HepG2 (cell line): ENCODE measurements around the gene GP2. TPM values are rescaled to one million over a fixed set of nuclear protein-coding genes. Genes with fewer than 3 reads are reported as not detected.
A peak's percentile ranks its signal among the peaks of the same experiment; 100 is the strongest.

Experiments used
- ATAC-seq: fragments of 200-7000 bp; cut with Tn5 transposase; 3 replicates; pipeline ENCODE4 v1.9.1; 2020; ENCODE audit warnings: mild to moderate bottlenecking, moderate library complexity
- BruUV-seq: library from RNA; stranded (reverse); fragments of 400-500 nt; replicated peaks from 2 replicates; lab custom pipeline; 2021; lab: Mats Ljungman, UMichigan
- CTCF ChIA-PET: fragments of 300-600 bp; formaldehyde crosslinking; extraction: SDS; loops from one replicate; lab custom pipeline; 2021; ENCODE audit warnings: low total read pairs, inconsistent platforms, low intra/inter-chr PET ratio; lab: Yijun Ruan, JAX
- POLR2A ChIA-PET: fragments of 350-600 bp; sonication (Branson Sonifier 250); formaldehyde crosslinking; loops from one replicate; lab custom pipeline; 2020; ENCODE audit warnings: antibody characterized with exemption, inconsistent platforms; lab: Yijun Ruan, JAX
- DNase-seq: peaks from one replicate; pipeline ENCODE4 v3.0.0-alpha.2; 2015; ENCODE audit warnings: low spot score
- FAIRE-seq: peaks from 3 replicates; lab custom pipeline; 2011; peaks lifted over from hg19 to GRCh38; lab: Jason Lieb, UNC
- H2AFZ ChIP-seq: one replicate; pipeline ENCODE4 v1.6.1; 2011; ENCODE audit warnings: low read length, inconsistent platforms
- H3K27ac ChIP-seq: fragments of 300-600 bp; 3 replicates; pipeline ENCODE4 v1.8.0; 2011; ENCODE audit warnings: mixed run types, mild to moderate bottlenecking, mixed read lengths, low read length, inconsistent platforms; ENCODE audit not compliant: insufficient read depth; ENCODE audit errors: extremely low read length
- H3K27me3 ChIP-seq, 2 experiments: fragments of 200-600 bp in 1 of 2; 2 replicates in 1 of 2; 3 replicates in 1 of 2; pipeline versions ENCODE4 v1.6.0 to v1.8.0; 2011; ENCODE audit warnings: low read length in 2 of 2, mild to moderate bottlenecking in 2 of 2, moderate library complexity in 2 of 2, inconsistent platforms in 1 of 2; ENCODE audit not compliant: insufficient read depth in 2 of 2, control insufficient read depth in 1 of 2
- H3K36me3 ChIP-seq, 2 experiments: fragments of 200-600 bp in 1 of 2; replicated peaks in 1 of 2; 2 replicates in 1 of 2; 3 replicates in 1 of 2; pipeline versions ENCODE4 v1.5.1 to v1.8.0; 2011; ENCODE audit warnings: low read length in 2 of 2, inconsistent platforms in 1 of 2; ENCODE audit not compliant: insufficient read depth in 2 of 2, control insufficient read depth in 1 of 2
- H3K4me1 ChIP-seq: 2 replicates; pipeline ENCODE4 v1.5.1; 2012; ENCODE audit warnings: low read length, inconsistent platforms; ENCODE audit not compliant: insufficient read depth
- H3K4me2 ChIP-seq: 2 replicates; pipeline ENCODE4 v1.6.0; 2011; ENCODE audit warnings: low read depth, low read length, inconsistent platforms
- H3K4me3 ChIP-seq, 3 experiments: fragments of 200-600 bp in 1 of 3; sonication (generic), shearing (Covaris generic) in 1 of 3; replicated peaks in 1 of 3; 2 replicates each; pipeline ENCODE4 v1.5.1; 2011 to 2016; ENCODE audit warnings: low read length in 3 of 3, inconsistent platforms in 2 of 3, low read depth in 2 of 3, mild to moderate bottlenecking in 2 of 3, control low read depth in 1 of 3, mixed read lengths in 1 of 3; ENCODE audit not compliant: insufficient read depth in 1 of 3
- H3K79me2 ChIP-seq: one replicate; pipeline ENCODE4 v1.6.1; 2011; ENCODE audit warnings: low read length, inconsistent platforms; ENCODE audit not compliant: insufficient read depth
- H3K9ac ChIP-seq: 2 replicates; pipeline ENCODE4 v1.6.0; 2011; ENCODE audit warnings: mild to moderate bottlenecking, low read depth, low read length, inconsistent platforms; ENCODE audit not compliant: insufficient read depth
- H3K9me3 ChIP-seq: 2 replicates; pipeline ENCODE4 v1.5.1; 2012; ENCODE audit warnings: mild to moderate bottlenecking, low read length
- H4K20me1 ChIP-seq: 2 replicates; pipeline ENCODE4 v1.6.0; 2011; ENCODE audit warnings: inconsistent platforms, mild to moderate bottlenecking, low read length, moderate library complexity; ENCODE audit not compliant: insufficient read depth
- CENPT ChIP-seq: sonication (generic); formaldehyde crosslinking; IDR thresholded peaks from 2 replicates; pipeline ENCODE4 v1.8.0; 2022; ENCODE audit warnings: low read depth, mild to moderate bottlenecking, moderate library complexity, missing genetic modification reagents
- PBX2 ChIP-seq: IDR thresholded peaks from 2 replicates; pipeline ENCODE4 v1.6.1; 2016; ENCODE audit warnings: control low read depth
- ZBTB2 ChIP-seq: sonication (generic); formaldehyde crosslinking; IDR thresholded peaks from 2 replicates; pipeline ENCODE4 v1.8.0; 2022; ENCODE audit warnings: low read depth, missing genetic modification reagents
- ZNF570 ChIP-seq: sonication (generic); formaldehyde crosslinking; IDR thresholded peaks from 2 replicates; pipeline ENCODE4 v1.4.0; 2020; ENCODE audit warnings: mild to moderate bottlenecking, missing genetic modification reagents, borderline replicate concordance
- WGBS: methylation state at CpG from one replicate; pipeline ENCODE4 v1.1.6; 2017; ENCODE audit warnings: low lambda C conversion rate; 5-methylcytosine and 5-hydroxymethylcytosine counted together
- in situ Hi-C: cut with HindIII; loops from 2 replicates; pipeline ENCODE4 v1.10.0; 2017; ENCODE audit warnings: low pct_unique_long_range_greater_than_20kb; ENCODE audit not compliant: extremely low pct_ligation_motif_present
- intact Hi-C: fragments of 100-400 bp; cut with micrococcal nuclease; formaldehyde crosslinking; loops from one replicate; pipeline ENCODE4 v1.10.0; 2022; ENCODE audit not compliant: unreplicated experiment
- polyA plus RNA-seq, 8 experiments: library from polyadenylated mRNA; depleted of rRNA in 3 of 8; stranded (reverse) in 7 of 8; unstranded in 1 of 8; fragments of >200 nt; fragmentation: Illumina TruSeq in 4 of 8; extraction: Trizol in 4 of 8; gene quantifications; 2 replicates each; pipeline versions ENCODE4 v1.2.1 to v1.2.3, GENCODE V29; 2011 to 2016; ENCODE audit warnings: low read depth in 4 of 8, missing spikeins in 1 of 8, mixed read lengths in 1 of 8; ENCODE audit not compliant: insufficient read depth in 1 of 8
- total RNA-seq, 5 experiments: library from RNA; depleted of rRNA; stranded (reverse); fragments of >200 nt; fragmentation: Illumina TruSeq; extraction: Trizol; gene quantifications; 2 replicates each; pipeline ENCODE4 v1.2.3, GENCODE V29; 2016; ENCODE audit warnings: low read depth in 1 of 5
- TF ChIP-seq, protein P1 (sequence below): sonication (generic); formaldehyde crosslinking; IDR thresholded peaks from 2 replicates; pipeline ENCODE4; 2020; ENCODE audit warnings: missing genetic modification reagents, mild to moderate bottlenecking, borderline replicate concordance

Gene GP2
- total and polyA plus RNA-seq, 2 of the 13 experiments (the other 11 are each of a cell fraction or from before 2014, with no cell fraction given) = 0.15 to 0.69 TPM

DNA sequence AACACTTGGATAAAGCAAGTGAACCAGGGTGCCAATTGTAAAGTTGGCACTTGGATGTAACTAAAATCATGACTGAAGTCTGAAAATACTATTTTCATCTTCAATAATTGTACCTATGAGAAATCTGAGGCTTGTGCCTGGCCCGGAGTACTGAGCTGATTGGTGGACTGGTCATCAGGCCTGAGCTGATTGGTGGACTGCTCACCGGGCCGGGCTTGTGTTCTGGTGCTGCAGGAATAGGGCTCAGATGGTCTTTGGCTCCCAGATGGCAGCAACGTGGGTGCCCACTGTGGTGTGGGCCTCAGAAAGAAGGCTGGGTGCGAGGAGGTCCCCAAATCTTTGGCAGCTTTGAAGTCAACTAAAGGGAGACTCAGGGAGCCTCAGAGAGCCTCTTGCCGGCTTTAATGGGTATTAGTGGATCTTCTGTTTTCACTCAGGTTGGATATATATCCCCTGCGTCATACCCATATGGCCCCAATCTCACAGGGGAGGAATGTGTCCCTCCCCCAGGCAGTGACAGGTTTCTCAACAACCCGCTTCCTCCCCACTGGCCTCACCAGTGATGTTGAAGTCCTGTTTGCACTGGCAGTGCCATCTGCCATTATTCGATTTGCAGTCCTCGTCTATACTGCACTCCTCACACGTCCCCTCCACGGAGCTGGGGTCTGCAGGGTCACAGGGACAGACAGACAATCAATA, 20.5 kb upstream of the GP2 start:
- Histone ChIP-seq H2AFZ (no peak overlapping the region), H3K79me2 (no peaks in the 10 kb centered on the region), H3K27ac (no peak overlapping the region), H3K4me2 (no peak overlapping the region), H3K4me3 (no peak overlapping the region), H4K20me1 (no peaks in the 10 kb centered on the region), H3K4me1 (peaks cover 1% of the 10 kb centered on the region; the same call in 1 of the 2 replicates), H3K36me3 (no peaks in the 10 kb centered on the region), H3K9me3 (no peaks in the 10 kb centered on the region), H3K9ac (no peak overlapping the region), H3K27me3 (no peaks in the 10 kb centered on the region)
- FAIRE-seq = no peak
- intact Hi-C loops = no loop called here
- ATAC-seq = no peak
- BruUV-seq = no TSS peak
- in situ Hi-C loops = no loop called here
- TF ChIP-seq ZNF570 (no peak), ZBTB2 (0 out of 2 replicates have a peak, but pooled peaks have one; percentile 16)
- WGBS = 37% methylated on average over 12 of the region's 12 CpGs
- ChIA-PET POLR2A (no interaction called here), CTCF (no interaction called here)
- DNase-seq = no peak

DNA sequence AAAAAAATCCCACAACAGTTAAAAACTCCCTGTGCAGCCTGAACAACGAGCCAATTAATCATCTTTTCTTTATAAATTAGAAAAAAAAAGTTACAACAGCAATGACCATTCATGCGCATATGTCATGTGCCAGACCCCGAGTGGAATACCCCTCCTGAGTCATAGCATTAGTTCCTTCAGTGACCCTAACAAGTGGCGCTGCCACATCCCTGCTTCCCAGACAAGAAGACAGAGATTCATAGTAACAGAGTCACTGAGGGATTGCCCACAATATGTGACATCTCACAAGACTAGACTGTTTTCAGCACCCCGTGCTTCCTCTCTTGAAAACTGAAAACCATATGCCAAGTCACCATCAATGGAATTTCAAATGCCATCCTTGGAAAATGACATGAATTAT, 17.3 kb upstream of the GP2 start:
- in situ Hi-C loops = no loop called here

More for the DNA sequence above, 17.3 kb upstream of the GP2 start:
- H3K9me3 ChIP-seq = no peaks in the 10 kb centered on the region
- H3K4me1 ChIP-seq = no peaks in the 10 kb centered on the region
- TF ChIP-seq PBX2 = no peak
- TF ChIP-seq CENPT (CRISPR knock-in tag) = no peak
- TF ChIP-seq, protein P1, sequence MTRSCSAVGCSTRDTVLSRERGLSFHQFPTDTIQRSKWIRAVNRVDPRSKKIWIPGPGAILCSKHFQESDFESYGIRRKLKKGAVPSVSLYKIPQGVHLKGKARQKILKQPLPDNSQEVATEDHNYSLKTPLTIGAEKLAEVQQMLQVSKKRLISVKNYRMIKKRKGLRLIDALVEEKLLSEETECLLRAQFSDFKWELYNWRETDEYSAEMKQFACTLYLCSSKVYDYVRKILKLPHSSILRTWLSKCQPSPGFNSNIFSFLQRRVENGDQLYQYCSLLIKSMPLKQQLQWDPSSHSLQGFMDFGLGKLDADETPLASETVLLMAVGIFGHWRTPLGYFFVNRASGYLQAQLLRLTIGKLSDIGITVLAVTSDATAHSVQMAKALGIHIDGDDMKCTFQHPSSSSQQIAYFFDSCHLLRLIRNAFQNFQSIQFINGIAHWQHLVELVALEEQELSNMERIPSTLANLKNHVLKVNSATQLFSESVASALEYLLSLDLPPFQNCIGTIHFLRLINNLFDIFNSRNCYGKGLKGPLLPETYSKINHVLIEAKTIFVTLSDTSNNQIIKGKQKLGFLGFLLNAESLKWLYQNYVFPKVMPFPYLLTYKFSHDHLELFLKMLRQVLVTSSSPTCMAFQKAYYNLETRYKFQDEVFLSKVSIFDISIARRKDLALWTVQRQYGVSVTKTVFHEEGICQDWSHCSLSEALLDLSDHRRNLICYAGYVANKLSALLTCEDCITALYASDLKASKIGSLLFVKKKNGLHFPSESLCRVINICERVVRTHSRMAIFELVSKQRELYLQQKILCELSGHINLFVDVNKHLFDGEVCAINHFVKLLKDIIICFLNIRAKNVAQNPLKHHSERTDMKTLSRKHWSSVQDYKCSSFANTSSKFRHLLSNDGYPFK (CRISPR knock-in tag) = no peak
- BruUV-seq = no TSS peak
- ChIA-PET POLR2A (no interaction called here), CTCF (no interaction called here)
- no peak overlapping the region for H3K9ac ChIP-seq
- no peaks in the 10 kb centered on the region for H3K79me2 ChIP-seq
- no peaks in the 10 kb centered on the region; a peak in 1 of 5 replicates for H3K27me3 ChIP-seq
- ATAC-seq = no peak
- DNase-seq = no peak
- H2AFZ ChIP-seq = no peak overlapping the region
- H3K4me2 ChIP-seq = no peak overlapping the region
- H3K4me3 ChIP-seq = no peak overlapping the region
- WGBS = 28% methylated on average over 5 of the region's 5 CpGs
- intact Hi-C loops = no loop called here
- FAIRE-seq = no peak
- no peaks in the 10 kb centered on the region for H4K20me1 ChIP-seq
- H3K27ac ChIP-seq = no peak overlapping the region
- no peaks in the 10 kb centered on the region for H3K36me3 ChIP-seq
